Mammary epithelial cell (primary cell): Measurements from ENCODE around the gene SOCS3.

Experiments
- CTCF ChIP-seq, 2 donors: IDR thresholded peaks in 1 of 2; conservative IDR thresholded peaks in 1 of 2; 2 replicates each; pipeline ENCODE4 v1.5.1; 2011 to 2012; ENCODE audit warnings: inconsistent platforms in 2 of 2, low read length in 2 of 2, mild to moderate bottlenecking in 2 of 2, control low read depth in 1 of 2, low read depth in 1 of 2; ENCODE audit not compliant: insufficient read depth in 1 of 2; ENCODE audit errors: extremely low read depth in 1 of 2
- EZH2 ChIP-seq: IDR thresholded peaks from 2 replicates; pipeline ENCODE4 v1.6.1; 2012; ENCODE audit warnings: low read length, inconsistent platforms, borderline replicate concordance

DNA sequence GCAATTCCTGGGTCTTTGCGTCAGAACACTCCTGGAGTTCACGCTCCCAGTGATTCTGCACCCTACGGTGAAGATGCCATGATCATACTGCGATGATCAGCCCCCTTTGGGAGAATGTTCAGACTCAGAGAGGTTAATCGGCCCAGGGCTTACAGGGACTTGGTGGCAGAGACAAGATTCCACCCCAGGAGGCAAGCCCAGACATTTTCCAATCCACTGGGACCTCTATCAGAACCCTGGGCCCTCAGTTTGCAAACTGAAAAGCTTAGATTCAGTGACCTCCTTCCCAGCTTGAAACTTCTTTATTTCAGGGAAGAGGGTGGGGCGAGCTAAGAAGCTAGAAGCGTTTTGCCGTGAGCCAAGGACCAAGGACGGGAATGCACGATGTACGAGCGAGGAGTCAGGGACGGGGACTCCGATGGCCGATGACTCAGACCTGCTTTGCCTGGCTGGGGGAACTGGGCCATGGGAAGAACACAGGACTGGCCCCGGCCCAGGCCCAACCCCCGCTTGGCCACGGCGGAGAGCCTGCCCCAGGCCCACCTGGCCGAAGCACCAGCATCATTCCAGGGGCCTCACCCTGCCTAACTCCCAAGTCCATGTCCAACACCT is 34.7 kb downstream of the SOCS3 start:
- TF ChIP-seq EZH2 (no peak), CTCF (conservative IDR thresholded peaks at IDR 0.05 in 1 of 2, IDR thresholded peaks at IDR 0.05 in 1 of 2; ENCODE audit: extremely low read depth in 1 of 2, insufficient read depth in 1 of 2, low read depth in 1 of 2, low read length in 2 of 2) (no peak)
